ENCODE results near the gene TMEM17. TPM values are rescaled to one million over a fixed set of nuclear protein-coding genes. Genes with fewer than 3 reads are reported as not detected.
A peak's percentile ranks its signal among the peaks of the same experiment; 100 is the strongest.

The TMEM17 gene
- total and polyA plus RNA-seq, 2 of the 13 experiments (the other 11 are each of a cell fraction or from before 2014, with no cell fraction given) = 0.22 to 0.50 TPM

- 0 out of 2 replicates have a peak, but pooled peaks have one; percentile 52 for TF ChIP-seq ZBTB4 (CRISPR knock-in tag; IDR thresholded peaks at IDR 0.05; ENCODE audit: borderline replicate concordance)
Measured at GRCh38 chr2:62462211-62462610, 43.8 kb downstream of the TMEM17 start (continued).

GRCh38 chr2:62461707-62462106 lies 44.3 kb downstream of the TMEM17 start:
- POLR2A ChIA-PET = interaction anchor here (1.3 to 2.7 kb wide), 2 partner anchors 108 to 116 kb away, joined by 3 to 10 read pairs; no protein-coding TSS in a partner anchor
- 89% methylated on average over 3 of the region's 4 CpGs for WGBS (ENCODE audit: low lambda C conversion rate)
- H3K9me3 ChIP-seq (ENCODE audit: low read length) = no peaks in the 10 kb centered on the region
- no TSS peak for BruUV-seq (replicated peaks)
- H3K4me1 ChIP-seq (ENCODE audit: insufficient read depth, low read length) = peaks cover 97% of the 10 kb centered on the region
- no peak overlapping the region for H2AFZ ChIP-seq (ENCODE audit: low read length)
- H4K20me1 ChIP-seq (ENCODE audit: insufficient read depth, low read length) = no peaks in the 10 kb centered on the region
- H3K4me3 ChIP-seq (replicated peaks in 1 of 3; ENCODE audit: insufficient read depth in 1 of 3, low read depth in 2 of 3, low read length in 3 of 3) = no peak overlapping the region
- H3K79me2 ChIP-seq (ENCODE audit: insufficient read depth, low read length) = no peaks in the 10 kb centered on the region
- ATAC-seq = peak; percentile 6; the same call in 1 of the 3 replicates
- H3K27me3 ChIP-seq (ENCODE audit: control insufficient read depth in 1 of 2, insufficient read depth in 2 of 2, low read length in 2 of 2) = no peaks in the 10 kb centered on the region
- no peak for FAIRE-seq
- CTCF ChIA-PET (ENCODE audit: low intra/inter-chr PET ratio, low total read pairs) = no interaction called here
- no peak overlapping the region for H3K9ac ChIP-seq (ENCODE audit: insufficient read depth, low read depth, low read length)
- peak overlapping the region; percentile 21 for H3K27ac ChIP-seq (ENCODE audit: extremely low read length, insufficient read depth, low read length)
- no peaks in the 10 kb centered on the region for H3K36me3 ChIP-seq (replicated peaks in 1 of 2; ENCODE audit: control insufficient read depth in 1 of 2, insufficient read depth in 2 of 2, low read length in 2 of 2)
- intact Hi-C loops (cut with micrococcal nuclease; ENCODE audit: unreplicated experiment) = no loop called here
- in situ Hi-C loops (cut with HindIII; ENCODE audit: extremely low pct_ligation_motif_present, low pct_unique_long_range_greater_than_20kb) = no loop called here
- no peak for DNase-seq (ENCODE audit: low spot score)
- H3K4me2 ChIP-seq (ENCODE audit: low read depth, low read length) = no peak overlapping the region
- TF ChIP-seq ZNF761 (CRISPR knock-in tag; conservative IDR thresholded peaks at IDR 0.05) (peak; percentile 47; the same call in 1 of the 2 replicates), ZNF687 (CRISPR knock-in tag; IDR thresholded peaks at IDR 0.05) (peak; percentile 62), KDM2A (CRISPR knock-in tag; IDR thresholded peaks at IDR 0.05; ENCODE audit: borderline replicate concordance, low read depth) (0 out of 2 replicates have a peak, but pooled peaks have one; percentile 25), ZNF441 (CRISPR knock-in tag; IDR thresholded peaks at IDR 0.05; ENCODE audit: borderline replicate concordance) (0 out of 2 replicates have a peak, but pooled peaks have one; percentile 17), HNF4A (CRISPR knock-in tag; IDR thresholded peaks at IDR 0.05) (peak; percentile 38; the same call in 1 of the 2 replicates), KMT2B (CRISPR knock-in tag; IDR thresholded peaks at IDR 0.05) (0 out of 2 replicates have a peak, but pooled peaks have one; percentile 30), HIC2 (CRISPR knock-in tag; IDR thresholded peaks at IDR 0.05; ENCODE audit: low read depth) (peak; percentile 74), CAMTA2 (CRISPR knock-in tag; IDR thresholded peaks at IDR 0.05; ENCODE audit: borderline replicate concordance) (no peak), ZFY (CRISPR knock-in tag; IDR thresholded peaks at IDR 0.05) (peak; percentile 45), HMG20A (CRISPR knock-in tag; IDR thresholded peaks at IDR 0.05; ENCODE audit: borderline replicate concordance) (0 out of 2 replicates have a peak, but pooled peaks have one; percentile 8)
